Spleen (tissue), 11 donors: ENCODE results near the gene POLH. TPM values are rescaled to one million over a fixed set of nuclear protein-coding genes. Genes with fewer than 3 reads are reported as not detected.
"Not testable (repeated sequence)": the region's sequence is repeated elsewhere in the genome, so short reads cannot be mapped to it uniquely, and the experiment has no call there.

ENCODE experiments used
- DNase-seq: peaks from one replicate; pipeline ENCODE4 v3.0.0-alpha.2; 2020
- H3K27ac ChIP-seq, 8 donors: fragments of 200-600 bp; sonication (generic) in 7 of 8; 1 replicate in 4 of 8; 2 replicates in 4 of 8; pipeline versions ENCODE4 v1.5.0 to v1.8.0; 2016 to 2021; ENCODE audit warnings: inconsistent platforms in 4 of 8, mild to moderate bottlenecking in 4 of 8, moderate library complexity in 1 of 8
- H3K27me3 ChIP-seq, 7 donors: fragments of 200-600 bp; sonication (generic) in 6 of 7; replicated peaks in 1 of 7; 1 replicate in 4 of 7; 2 replicates in 3 of 7; pipeline versions ENCODE4 v1.5.0 to v1.8.0; 2016 to 2021; ENCODE audit warnings: inconsistent platforms in 3 of 7, mild to moderate bottlenecking in 1 of 7
- H3K36me3 ChIP-seq, 6 donors: fragments of 200-600 bp; sonication (generic) in 5 of 6; 1 replicate in 4 of 6; 2 replicates in 2 of 6; pipeline versions ENCODE4 v1.5.0 to v1.8.0; 2016 to 2021; ENCODE audit warnings: inconsistent platforms in 2 of 6
- H3K4me1 ChIP-seq, 6 donors: fragments of 200-600 bp; sonication (generic) in 5 of 6; 1 replicate in 3 of 6; 2 replicates in 3 of 6; pipeline versions ENCODE4 v1.5.0 to v1.8.0; 2016 to 2021; ENCODE audit warnings: inconsistent platforms in 3 of 6
- H3K4me3 ChIP-seq, 8 donors: fragments of 200-600 bp; sonication (generic) in 7 of 8; 1 replicate in 4 of 8; 2 replicates in 4 of 8; pipeline versions ENCODE4 v1.5.0 to v1.8.0; 2016 to 2021; ENCODE audit warnings: inconsistent platforms in 4 of 8, mild to moderate bottlenecking in 4 of 8, moderate library complexity in 2 of 8
- H3K9me3 ChIP-seq, 8 donors: fragments of 200-600 bp; sonication (generic) in 7 of 8; 1 replicate in 4 of 8; 2 replicates in 4 of 8; pipeline versions ENCODE4 v1.5.0 to v1.8.0; 2016 to 2021; ENCODE audit warnings: inconsistent platforms in 4 of 8
- CTCF ChIP-seq, 11 experiments: fragments of 200-600 bp in 7 of 11; fragments of 450-650 bp in 4 of 11; sonication (generic) in 4 of 11; IDR thresholded peaks in 8 of 11; conservative IDR thresholded peaks in 3 of 11; 1 replicate in 7 of 11; 2 replicates in 4 of 11; pipeline versions ENCODE4 v1.4.0 to v1.8.0; 2016 to 2021; ENCODE audit warnings: antibody characterized with exemption in 11 of 11, inconsistent platforms in 4 of 11, mild to moderate bottlenecking in 1 of 11
- POLR2A ChIP-seq, 3 donors: fragments of 450-650 bp; IDR thresholded peaks; one replicate each; pipeline ENCODE4 v1.5.1; 2017; ENCODE audit warnings: antibody characterized with exemption in 3 of 3, mild to moderate bottlenecking in 1 of 3
- POLR2AphosphoS5 ChIP-seq, 3 donors: sonication (generic); formaldehyde crosslinking; IDR thresholded peaks; one replicate each; pipeline ENCODE4 v1.5.1; 2017; ENCODE audit warnings: antibody characterized with exemption in 3 of 3
- WGBS, 5 donors: extraction: QIAGEN DNeasy Blood & Tissue Kit in 3 of 5; methylation state at CpG; one replicate each; pipeline versions ENCODE4 v1.1.5 to v1.1.7; 2013 to 2018; 5-methylcytosine and 5-hydroxymethylcytosine counted together
- intact Hi-C: fragments of 100-400 bp; cut with DNase I; formaldehyde crosslinking; loops from one replicate; pipeline ENCODE4 v1.15.0; 2023; ENCODE audit warnings: low total_unique reads
- polyA plus RNA-seq, 3 donors: library from polyadenylated mRNA; stranded (reverse); fragments of 200-250 nt; gene quantifications; one replicate each; pipeline ENCODE4 v1.2.1, GENCODE V29; 2013
- small RNA-seq, 4 donors: library from RNA; depleted of rRNA; stranded (forward); fragments of <200 nt; gene quantifications; one replicate each; pipeline ENCODE3, GENCODE V24; 2016
- total RNA-seq, 7 donors: library from RNA; depleted of rRNA in 3 of 7; stranded (reverse); fragments of >200 nt in 3 of 7; fragmentation: NEBNext Ultra II Directional in 4 of 7; extraction: Animal tissue kit (Norgen Biotek cat#: 25700) in 4 of 7; gene quantifications; one replicate each; pipeline versions ENCODE4 v1.1.0 to v1.2.1, GENCODE V29; 2016 to 2021
- donor health status: healthy with polysubstance abuse.
- donor health status: DM: no; HTN: no; CAD: no; lungs with moderate emphysema.
- donor health status: DM: no; HTN: no; CAD: no.
- donor health status: Bipolar disorder and iron deficiency.
- donor health status: healthy.
- donor health status: DM: no; HTN: no; CAD: no.
- donor health status: DM: yes; HTN: yes; CAD: no.

POLH gene
- total and polyA plus RNA-seq, 10 donors = 4.1 to 23.0 (median 12.2) TPM

- H3K27ac ChIP-seq = no peak overlapping the region
- H3K4me3 ChIP-seq = no peak overlapping the region
- no peaks in the 10 kb centered on the region for H3K4me1 ChIP-seq
- WGBS, 5 donors = 84 to 96% (median 89%) methylated on average over 9 of the region's 9 CpGs
- intact Hi-C loops = no loop called here
- H3K27me3 ChIP-seq = peaks cover 0 to 3% (median 0%) of the 10 kb centered on the region in 7 donors
- H3K9me3 ChIP-seq = peaks cover 0 to 9% (median 0%) of the 10 kb centered on the region in 8 donors
- H3K36me3 ChIP-seq = no peaks in the 10 kb centered on the region
- no peak for TF ChIP-seq CTCF (IDR thresholded peaks at IDR 0.05 in 8 of 11, conservative IDR thresholded peaks at IDR 0.05 in 3 of 11)
- TF ChIP-seq POLR2A (IDR thresholded peaks at IDR 0.05) = no peak
- TF ChIP-seq POLR2AphosphoS5 (IDR thresholded peaks at IDR 0.05) = no peak
- no peak for DNase-seq
Measured at GRCh38 chr6:43658161-43658560, 82.2 kb downstream of the POLH start.

DNA sequence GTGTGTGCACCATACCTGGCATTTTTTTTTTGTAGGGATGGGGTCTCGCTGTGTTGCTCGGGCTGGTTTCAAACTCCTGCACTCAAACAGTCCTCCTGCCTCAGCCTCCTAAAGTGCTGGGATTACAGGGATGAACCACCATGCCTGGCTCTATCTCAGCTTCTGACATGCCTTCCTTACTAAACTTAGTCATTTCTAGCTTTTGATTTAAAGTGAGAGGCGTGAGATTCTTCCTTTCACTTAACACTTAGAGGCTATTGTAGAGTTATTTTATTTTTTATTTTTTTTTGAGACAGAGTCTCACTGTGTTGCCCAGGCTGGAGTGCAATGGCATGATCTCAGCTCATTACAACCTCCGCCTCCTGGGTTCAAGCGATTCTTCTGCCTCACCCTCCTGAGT, 87.0 kb downstream of the POLH start:
- intact Hi-C loops = loop anchor here (10.0 kb wide), 1 partner anchor 92 kb away; no protein-coding TSS in a partner anchor
- H3K4me1 ChIP-seq = peaks cover 6 to 13% (median 12%) of the 10 kb centered on the region in 6 donors
- not testable (repeated sequence) for H3K36me3 ChIP-seq, H3K27me3 ChIP-seq, H3K9me3 ChIP-seq, H3K4me3 ChIP-seq, H3K27ac ChIP-seq, DNase-seq
- 84 to 91% (median 87%) methylated on average over 5 of the region's 5 CpGs for WGBS, 5 donors

Small RNA genes lying within 50 kb of the gene (small RNA-seq; reads per million reads assigned to genes)
- 0 reads per million in 4 donors for gene RF00426

Other genes starting within 250 kb of the POLH start
- 10 to 100 TPM; 28.9 to 56.9 (median 39.5) TPM for gene ZNF318, start 206.5 kb upstream of the POLH start, total RNA-seq
- 10 to 100 TPM in 2 of 3 donors, 1 to 10 TPM in 1; 8.6 to 15.6 (median 10.8) TPM for gene ZNF318, start 206.5 kb upstream of the POLH start, polyA plus RNA-seq
- gene ABCC10, start 148.6 kb upstream of the POLH start, total RNA-seq = 10 to 100 TPM; 19.4 to 52.6 (median 35.0) TPM
- gene ABCC10, start 148.6 kb upstream of the POLH start, polyA plus RNA-seq = 10 to 100 TPM; 13.1 to 28.6 (median 28.5) TPM
- gene DLK2, start 120.6 kb upstream of the POLH start, total RNA-seq = under 1 TPM in 5 of 7 donors, not detected in 2; 0.38 to 0.68 (median 0.54) TPM
- gene DLK2, start 120.6 kb upstream of the POLH start, polyA plus RNA-seq = under 1 TPM; 0.12 to 0.26 (median 0.17) TPM
- 10 to 100 TPM; 32.1 to 40.0 (median 37.7) TPM for gene TJAP1, start 98.6 kb upstream of the POLH start, total RNA-seq
- gene TJAP1, start 98.6 kb upstream of the POLH start, polyA plus RNA-seq = 10 to 100 TPM; 13.5 to 32.1 (median 27.4) TPM
- gene LRRC73, start 65.8 kb upstream of the POLH start, total RNA-seq = 1 to 10 TPM in 2 of 7 donors, under 1 TPM in 5; 0.54 to 1.3 (median 0.76) TPM
- gene LRRC73, start 65.8 kb upstream of the POLH start, polyA plus RNA-seq = under 1 TPM; 0.11 to 0.19 (median 0.11) TPM
- gene YIPF3, start 59.3 kb upstream of the POLH start, total RNA-seq = 10 to 100 TPM; 57.0 to 80.1 (median 71.1) TPM
- 10 to 100 TPM; 38.0 to 49.9 (median 38.4) TPM for gene YIPF3, start 59.3 kb upstream of the POLH start, polyA plus RNA-seq
- 10 to 100 TPM; 24.1 to 32.6 (median 28.1) TPM for gene POLR1C, start 59.1 kb upstream of the POLH start, total RNA-seq
- gene POLR1C, start 59.1 kb upstream of the POLH start, polyA plus RNA-seq = 10 to 100 TPM; 27.9 to 30.1 (median 29.1) TPM
- 10 to 100 TPM; 20.4 to 33.1 (median 24.8) TPM for gene XPO5, start 147 bp upstream of the POLH start, total RNA-seq
- 1 to 10 TPM; 7.1 to 9.4 (median 8.2) TPM for gene XPO5, start 147 bp upstream of the POLH start, polyA plus RNA-seq
- 100 to 1,000 TPM in 1 of 7 donors, 10 to 100 TPM in 6; 56.8 to 100 (median 72.0) TPM for gene GTPBP2, start 53.1 kb downstream of the POLH start, total RNA-seq
- 10 to 100 TPM; 29.6 to 52.3 (median 43.9) TPM for gene GTPBP2, start 53.1 kb downstream of the POLH start, polyA plus RNA-seq
- gene MAD2L1BP, start 59.7 kb downstream of the POLH start, total RNA-seq = 10 to 100 TPM; 18.9 to 33.4 (median 22.2) TPM
- 10 to 100 TPM; 19.0 to 23.2 (median 19.8) TPM for gene MAD2L1BP, start 59.7 kb downstream of the POLH start, polyA plus RNA-seq
- gene RSPH9, start 68.9 kb downstream of the POLH start, total RNA-seq = under 1 TPM in 4 of 7 donors, not detected in 3; 0.18 to 0.63 (median 0.26) TPM
- under 1 TPM; 0.17 to 0.35 (median 0.20) TPM for gene RSPH9, start 68.9 kb downstream of the POLH start, polyA plus RNA-seq
- 10 to 100 TPM; 29.8 to 37.6 (median 30.9) TPM for gene MRPS18A, start 111.6 kb downstream of the POLH start, total RNA-seq
- 10 to 100 TPM; 28.0 to 48.6 (median 34.3) TPM for gene MRPS18A, start 111.6 kb downstream of the POLH start, polyA plus RNA-seq
- 100 to 1,000 TPM; 112 to 486 (median 203) TPM for gene VEGFA, start 194.0 kb downstream of the POLH start, total RNA-seq
- gene VEGFA, start 194.0 kb downstream of the POLH start, polyA plus RNA-seq = 10 to 100 TPM; 31.0 to 56.6 (median 36.0) TPM